HG02840 (cell line): Measurements from ENCODE around the gene UHMK1.
"Not testable (repeated sequence)": the region's sequence is repeated elsewhere in the genome, so short reads cannot be mapped to it uniquely, and the experiment has no call there.

Experiments used
- ATAC-seq: cut with Tn5 transposase; IDR thresholded peaks from one replicate; pipeline ENCODE4 v1.9.1; 2021; ENCODE audit warnings: mild to moderate bottlenecking, moderate library complexity, moderate number of reproducible peaks; ENCODE audit not compliant: unreplicated experiment, low FRiP score

UHMK1 gene

DNA sequence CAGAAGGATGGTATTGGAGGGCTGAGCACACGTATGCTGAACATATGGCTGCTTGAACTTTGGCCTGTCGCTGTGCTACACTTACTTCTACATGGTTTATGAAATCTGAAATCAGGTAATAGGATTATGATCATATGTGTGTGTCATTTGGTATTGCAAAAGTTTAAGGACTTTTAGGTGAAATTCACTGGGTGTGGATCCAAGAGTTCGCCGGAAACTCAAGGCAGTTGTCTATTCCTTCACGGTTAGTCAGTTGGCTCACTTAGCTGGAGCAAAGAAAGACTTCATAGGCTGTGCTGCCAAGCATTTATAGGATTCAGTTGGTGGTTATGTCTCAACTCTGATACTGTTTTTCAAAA, 64.8 kb downstream of the UHMK1 start:
- ATAC-seq = no peak

DNA sequence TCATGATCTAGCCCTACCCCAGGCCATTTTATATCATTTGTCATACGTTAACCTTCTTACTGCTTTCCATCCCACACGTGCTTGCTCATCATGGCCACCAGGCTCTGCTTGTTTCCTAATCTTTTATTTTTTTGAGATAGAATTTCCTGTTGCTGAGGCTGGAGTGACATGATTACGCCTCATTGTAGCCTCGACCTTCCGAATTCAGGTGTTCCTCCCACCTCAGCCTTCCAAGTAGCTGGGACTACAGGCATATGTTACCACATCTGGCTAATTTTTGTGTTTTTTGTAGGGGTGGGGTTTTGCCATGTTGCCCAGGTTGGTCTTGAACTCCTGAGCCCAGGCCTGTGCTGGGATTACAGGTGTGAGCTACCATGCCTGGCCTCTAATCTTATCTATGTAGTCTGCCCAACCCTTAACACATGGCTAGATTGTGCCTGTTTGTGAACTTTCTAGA, 67.2 kb downstream of the UHMK1 start:
- no peak for ATAC-seq

DNA sequence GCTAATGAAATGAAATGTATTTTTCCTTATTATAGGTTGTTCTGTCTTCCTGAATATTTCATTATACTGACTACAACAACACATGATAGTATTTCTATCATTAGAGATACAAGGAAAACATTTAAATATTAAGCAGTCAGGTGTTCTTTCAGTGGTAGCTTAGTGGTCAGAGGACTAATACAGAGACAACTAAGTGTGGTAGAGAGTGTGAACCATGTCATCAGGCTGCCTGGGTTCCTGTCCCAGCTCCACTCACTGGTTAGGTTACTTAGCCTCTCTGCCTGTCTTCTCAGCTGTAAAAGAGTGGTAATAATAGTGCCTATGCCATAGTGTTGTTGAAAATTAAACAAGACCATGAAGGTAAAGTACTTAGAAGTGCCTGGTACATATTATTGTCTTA, 67.8 kb downstream of the UHMK1 start:
- ATAC-seq = no peak

DNA sequence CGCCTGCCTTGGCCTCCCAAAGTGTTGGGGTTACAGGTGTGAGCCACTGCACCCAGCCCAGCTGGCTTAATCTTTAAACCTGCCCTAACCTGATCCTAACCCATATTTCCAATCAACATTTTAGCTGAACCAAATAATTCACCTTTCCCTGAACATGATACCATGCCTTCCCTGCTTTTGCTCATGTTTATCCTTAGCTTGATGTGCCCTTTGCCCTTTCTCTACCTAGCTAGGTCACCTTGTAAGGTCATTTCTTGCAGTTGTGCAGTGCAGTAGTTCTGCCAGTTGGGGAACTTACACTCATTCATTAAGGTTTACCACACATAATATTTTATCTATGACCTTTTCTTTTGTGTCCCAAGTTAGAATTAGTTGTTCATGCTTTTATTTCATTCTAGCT, 69.3 kb downstream of the UHMK1 start:
- ATAC-seq = no peak

DNA sequence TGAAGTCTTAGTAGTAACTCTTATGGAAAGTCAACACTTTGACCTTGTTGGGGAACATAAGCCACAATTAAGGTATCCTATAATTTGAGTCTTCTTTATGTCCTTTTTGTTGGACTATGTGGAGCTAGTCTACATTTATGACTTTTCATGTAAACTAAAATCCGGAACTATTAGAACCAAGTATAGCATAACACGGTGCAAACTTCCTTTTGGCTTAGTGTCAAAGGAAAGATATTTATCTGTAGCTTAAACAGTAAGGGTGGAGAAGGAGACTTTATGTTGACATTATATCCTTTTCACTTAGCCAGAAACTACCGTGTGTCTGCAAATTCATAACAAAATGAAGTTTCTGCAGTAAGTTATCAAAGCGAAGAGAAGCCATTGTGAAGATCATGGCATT, 71.2 kb downstream of the UHMK1 start:
- ATAC-seq = no peak

DNA sequence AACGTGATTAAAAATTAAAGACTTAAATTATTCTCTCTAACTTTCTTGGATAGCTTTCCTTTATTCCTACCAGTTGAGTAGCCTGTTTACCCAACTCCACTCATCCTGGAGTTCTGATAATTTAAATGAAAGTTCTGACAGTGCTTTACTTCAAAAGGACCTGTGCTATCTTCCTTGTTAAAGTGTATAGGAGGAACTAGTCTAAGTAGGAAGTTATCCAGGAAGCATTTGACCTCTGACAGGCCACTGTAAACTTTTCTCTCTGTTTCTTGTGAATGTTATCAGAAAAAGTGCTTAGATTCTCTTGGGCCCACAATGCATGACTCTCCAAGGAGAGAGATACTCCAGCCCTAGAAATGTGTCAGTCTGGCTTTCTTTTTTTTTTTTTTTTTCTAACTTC, 73.1 kb downstream of the UHMK1 start:
- ATAC-seq = no peak

DNA sequence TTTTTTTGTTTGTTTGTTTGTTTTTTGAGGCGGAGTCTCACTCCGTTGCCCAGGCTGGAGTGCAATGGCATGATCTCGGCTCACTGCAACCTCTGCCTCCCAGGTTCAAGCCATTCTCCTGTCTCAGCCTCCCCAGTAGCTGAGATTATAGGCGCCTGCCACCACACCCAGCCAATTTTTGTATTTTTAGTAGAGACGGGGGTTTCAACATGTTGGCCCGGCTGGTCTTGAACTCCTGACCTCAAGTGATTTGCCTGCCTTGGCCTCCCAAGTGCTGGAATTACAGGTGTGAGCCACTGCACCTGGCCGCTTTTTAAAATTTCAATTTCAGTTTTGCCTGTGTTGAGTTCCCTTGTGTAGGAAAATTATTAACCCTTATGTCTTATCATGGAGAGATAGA, 73.5 kb downstream of the UHMK1 start:
- not testable (repeated sequence) for ATAC-seq

DNA sequence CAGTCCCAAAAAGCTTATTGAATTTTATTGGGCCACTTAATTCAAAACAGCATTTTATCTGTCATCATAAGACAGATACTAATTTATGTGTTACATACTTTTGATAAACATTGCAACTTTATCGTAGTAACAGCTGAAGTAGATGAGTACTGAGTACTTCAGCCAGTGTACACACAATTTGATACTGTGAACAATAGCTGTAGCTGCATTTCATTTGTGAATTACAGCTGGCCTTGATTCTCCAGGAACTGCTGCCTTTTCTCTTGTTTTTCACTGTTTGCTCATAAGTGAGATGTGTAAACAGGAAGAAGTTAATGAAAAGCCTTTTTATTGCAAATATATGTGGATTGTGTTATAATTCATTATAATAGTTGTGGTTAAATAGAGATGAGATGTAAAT, 74.1 kb downstream of the UHMK1 start:
- ATAC-seq = no peak

DNA sequence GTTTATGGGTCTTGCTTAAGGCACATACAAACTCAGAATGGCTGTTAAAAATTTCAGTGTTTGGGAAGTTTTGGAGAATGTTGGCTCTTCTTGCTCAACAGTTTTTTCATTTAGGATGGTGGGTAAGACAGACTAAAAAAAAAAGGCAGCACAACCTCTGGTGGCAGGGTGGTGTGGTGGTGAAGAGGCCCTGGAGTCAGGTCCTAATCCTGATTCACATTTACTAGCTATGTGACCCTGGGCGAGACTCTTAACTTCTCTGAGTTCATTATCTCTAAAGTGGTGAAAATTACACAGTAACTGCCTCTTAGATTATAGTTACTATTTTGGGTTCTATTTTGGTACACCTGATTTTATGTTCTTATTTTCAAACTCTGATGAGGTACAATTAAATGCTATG, 75.5 kb downstream of the UHMK1 start:
- ATAC-seq = no peak

DNA sequence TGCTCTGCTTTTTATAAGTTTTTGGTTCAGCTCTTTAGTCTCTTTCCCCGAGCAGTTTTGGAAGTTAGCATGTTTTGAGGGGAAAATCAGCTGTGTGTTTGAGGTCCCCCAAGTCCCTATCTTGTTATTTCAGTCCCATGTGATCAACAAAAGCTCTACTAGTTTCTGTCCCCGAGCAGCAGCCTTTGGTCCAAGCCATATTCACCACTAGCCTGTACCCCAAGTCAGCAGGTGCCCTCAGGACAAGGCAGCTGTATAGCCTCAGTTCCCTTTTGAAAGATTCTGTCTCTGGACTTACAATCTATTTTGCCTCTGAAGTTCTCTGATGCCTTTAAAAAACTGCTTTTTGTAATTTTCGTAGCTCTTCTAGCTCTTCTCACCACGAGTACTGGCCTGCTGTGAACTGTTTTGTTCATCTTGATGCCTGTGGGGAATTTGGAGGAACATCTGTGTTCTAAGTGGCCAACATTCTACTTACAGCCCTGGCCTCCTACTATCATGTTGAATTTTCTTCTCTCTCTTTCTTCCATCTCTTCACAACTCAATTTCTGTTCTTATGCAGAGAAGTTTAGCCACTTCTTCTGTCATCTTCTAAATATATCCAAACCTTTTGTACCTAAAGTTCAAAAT, 80.6 kb downstream of the UHMK1 start:
- ATAC-seq = no peak

DNA sequence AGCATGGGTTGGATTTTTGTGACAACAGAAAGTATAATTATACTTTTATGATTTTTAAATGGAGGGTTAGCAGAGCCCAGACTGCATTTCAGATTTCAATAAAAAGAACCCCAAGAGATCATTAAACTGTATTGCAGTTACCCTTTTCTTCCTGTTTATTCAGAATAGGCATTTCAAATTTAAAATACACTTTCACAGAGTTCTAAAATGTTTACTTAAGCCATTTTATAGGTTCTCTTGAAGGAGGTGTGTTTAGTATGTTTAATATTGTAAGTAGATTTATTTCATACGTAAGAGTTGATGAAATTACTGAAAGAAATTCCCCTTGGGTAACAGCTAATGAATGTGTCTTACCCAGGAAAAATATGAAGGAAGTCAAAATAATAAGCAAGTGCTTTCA, 81.3 kb downstream of the UHMK1 start:
- no peak for ATAC-seq
